ENCODE results near the gene POLA1.
A peak's percentile ranks its signal among the peaks of the same experiment; 100 is the strongest.
"Not testable (repeated sequence)": the region's sequence is repeated elsewhere in the genome, so short reads cannot be mapped to it uniquely, and the experiment has no call there.

Gene POLA1

GRCh38 chrX:24693453-24694202, at the start of gene POLA1:
TSS of gene POLA1 (plus strand) at chrX:24693918. CDS start at chrX:24693962, 44 bp downstream.
- DNase-seq (ENCODE audit: low read depth in 2 of 2) = peak; percentile 75 to 82

DNA sequence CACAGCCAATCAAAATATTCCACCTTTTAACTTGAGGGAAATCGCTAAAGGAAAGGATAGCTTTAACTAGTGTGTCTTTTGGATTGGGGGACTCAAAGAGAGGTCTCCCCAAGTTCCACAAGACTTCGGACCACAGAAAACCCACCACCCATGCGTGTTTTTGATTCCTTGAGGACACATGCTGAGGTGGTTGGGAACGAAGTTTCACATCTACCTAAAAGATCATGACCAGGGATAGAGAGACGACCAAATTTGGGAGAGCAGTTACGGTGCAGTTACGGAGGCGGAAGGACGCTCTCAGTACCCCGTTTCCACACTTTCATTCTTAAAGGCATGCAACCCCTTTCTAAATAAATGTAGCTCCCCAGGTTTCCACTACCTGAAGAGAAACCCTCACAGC, 47.7 kb upstream of the POLA1 start:
- no peak for DNase-seq (ENCODE audit: low read depth in 2 of 2)

DNA sequence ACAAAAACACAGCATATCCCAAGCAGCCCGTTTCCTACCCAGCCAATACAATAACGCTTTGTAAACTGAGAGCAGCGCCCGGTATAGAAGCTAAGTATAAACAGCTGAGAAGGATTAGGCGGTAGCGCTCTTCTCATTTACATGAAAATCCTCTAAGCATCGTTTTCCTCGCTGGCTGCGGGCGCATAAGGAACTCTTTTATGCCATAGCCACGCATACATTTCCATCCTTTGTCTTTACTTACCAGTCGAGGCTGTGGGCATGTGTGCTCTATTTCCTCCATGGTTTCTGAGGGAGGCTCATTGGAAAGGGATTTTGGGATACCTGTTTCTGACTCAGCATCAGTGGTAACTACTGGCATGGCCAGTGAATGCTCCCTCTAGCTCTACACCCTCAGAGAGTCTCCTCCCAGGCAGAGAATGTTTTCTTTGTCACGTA, 47.0 kb upstream of the POLA1 start:
- no peak for DNase-seq (ENCODE audit: low read depth in 2 of 2)

GRCh38 chrX:24647257-24648058, 46.3 kb upstream of the POLA1 start, which contains the start of gene PCYT1B:
TSS of gene PCYT1B (minus strand) at chrX:24647347. CDS start at chrX:24647105, 242 bp downstream.
- peak; percentile 29 to 34 for DNase-seq (ENCODE audit: low read depth in 2 of 2)

GRCh38 chrX:24648495-24648894, 45.2 kb upstream of the POLA1 start:
- DNase-seq (ENCODE audit: low read depth in 2 of 2) = no peak

DNA sequence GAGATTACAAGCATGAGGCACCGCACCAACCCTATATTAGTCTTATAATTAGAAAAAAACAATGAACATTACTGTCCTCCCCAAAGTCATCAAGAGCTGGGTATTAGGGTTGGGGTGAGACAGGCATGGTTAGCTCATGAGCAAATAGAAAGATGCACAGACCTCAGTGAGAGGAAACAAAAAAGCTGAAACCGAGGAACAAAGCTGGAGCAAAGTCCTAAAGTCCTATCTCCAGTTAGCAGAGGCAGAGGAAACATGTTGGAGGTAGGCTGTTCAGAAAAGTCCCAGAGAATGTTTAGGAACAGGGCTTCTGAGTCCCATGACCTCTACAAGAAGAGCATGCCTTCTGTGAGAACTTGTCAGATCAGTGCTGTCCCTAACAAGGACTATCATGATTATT, 41.9 kb upstream of the POLA1 start:
- DNase-seq (ENCODE audit: low read depth in 2 of 2) = no peak

- not testable (repeated sequence) for DNase-seq (ENCODE audit: low read depth in 2 of 2)
Observed at GRCh38 chrX:24655679-24656078, 38.0 kb upstream of the POLA1 start.

DNA sequence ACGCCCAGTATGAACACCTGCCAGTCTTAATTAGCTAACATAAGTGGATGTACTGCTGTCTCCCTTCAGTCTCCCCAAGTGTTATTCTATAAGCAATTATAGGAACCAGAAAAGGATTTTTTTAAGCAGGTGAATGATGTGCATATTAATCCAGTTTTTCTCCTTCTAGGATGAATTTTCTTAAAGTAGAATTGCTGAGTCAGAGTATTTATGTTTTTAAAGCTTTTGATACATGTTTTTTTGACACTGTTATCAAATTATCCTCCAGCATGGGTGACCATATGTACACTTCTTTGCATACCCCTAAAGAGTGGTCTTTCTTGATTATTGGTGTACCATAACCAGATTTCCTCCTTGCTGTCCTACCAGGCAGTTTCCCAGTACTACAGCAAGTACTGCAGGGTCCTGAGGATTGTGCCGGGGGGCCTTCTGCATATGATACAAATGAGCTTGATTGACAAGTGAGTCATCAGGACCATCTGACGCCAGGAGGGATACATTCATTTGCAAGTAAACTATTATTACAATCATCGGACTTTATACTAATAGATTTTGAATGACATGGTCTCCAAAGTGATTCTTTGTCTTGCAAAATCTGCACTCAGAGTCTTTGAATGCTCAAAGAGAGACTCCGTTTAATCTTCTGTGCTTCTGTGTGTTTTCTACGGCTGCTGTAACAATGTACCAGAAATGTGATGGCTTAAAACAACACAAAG, 35.9 kb upstream of the POLA1 start:
- DNase-seq (ENCODE audit: low read depth in 2 of 2) = no peak

DNA sequence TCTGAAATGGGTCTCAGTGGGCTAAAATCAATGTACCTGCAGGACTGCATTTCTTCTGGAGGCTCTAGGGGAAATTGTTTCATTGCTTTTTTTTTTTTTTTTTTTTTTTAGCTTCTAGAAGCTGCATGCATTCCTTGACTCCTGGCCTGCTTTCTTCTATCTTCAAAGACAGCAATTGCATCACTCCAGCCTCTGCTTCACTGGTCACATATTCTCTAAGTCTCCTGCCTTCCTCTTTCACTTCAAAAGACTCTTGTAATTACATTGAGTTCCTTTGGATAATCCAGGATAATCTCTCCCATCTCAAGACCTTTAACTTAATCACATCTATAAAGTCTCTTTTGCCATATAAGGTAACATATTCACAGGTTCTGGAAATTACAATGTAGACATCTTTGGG, 35.3 kb upstream of the POLA1 start:
- no peak for DNase-seq (ENCODE audit: low read depth in 2 of 2)

- DNase-seq (ENCODE audit: low read depth in 2 of 2) = no peak
Observed at GRCh38 chrX:24659106-24659505, 34.6 kb upstream of the POLA1 start.

- DNase-seq (ENCODE audit: low read depth in 2 of 2) = no peak
Observed at GRCh38 chrX:24659646-24660045, 34.1 kb upstream of the POLA1 start.

GRCh38 chrX:24661292-24661691, 32.4 kb upstream of the POLA1 start:
- no peak for DNase-seq (ENCODE audit: low read depth in 2 of 2)

GRCh38 chrX:24662352-24662751, 31.4 kb upstream of the POLA1 start:
- DNase-seq (ENCODE audit: low read depth in 2 of 2) = no peak

DNA sequence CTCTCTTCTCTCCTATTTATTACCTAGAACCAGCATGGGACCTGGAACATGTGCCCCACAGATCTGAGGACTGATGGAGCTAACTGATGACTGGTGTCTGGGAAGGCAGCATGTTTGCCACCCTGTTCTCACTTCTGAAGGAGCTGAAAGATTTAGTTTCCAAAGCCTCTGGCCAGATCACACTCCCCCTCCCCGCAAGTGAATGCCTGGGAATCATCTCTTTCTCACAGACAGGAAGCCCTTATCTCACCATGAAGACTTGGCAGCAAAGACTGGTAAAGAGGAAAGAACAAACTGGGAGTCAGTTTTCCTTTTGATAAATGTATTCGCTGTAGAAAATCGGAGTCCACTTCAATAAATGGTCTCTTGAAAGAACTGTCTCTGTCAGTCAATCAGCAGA, 25.6 kb upstream of the POLA1 start:
- no peak for DNase-seq (ENCODE audit: low read depth in 2 of 2)

- DNase-seq (ENCODE audit: low read depth in 2 of 2) = no peak
Observed at GRCh38 chrX:24672701-24673190, 21.0 kb upstream of the POLA1 start.

- no peak for DNase-seq (ENCODE audit: low read depth in 2 of 2)
Observed at GRCh38 chrX:24673424-24673823, 20.3 kb upstream of the POLA1 start.

- DNase-seq (ENCODE audit: low read depth in 2 of 2) = no peak
Observed at GRCh38 chrX:24676403-24677024, 17.2 kb upstream of the POLA1 start.

DNA sequence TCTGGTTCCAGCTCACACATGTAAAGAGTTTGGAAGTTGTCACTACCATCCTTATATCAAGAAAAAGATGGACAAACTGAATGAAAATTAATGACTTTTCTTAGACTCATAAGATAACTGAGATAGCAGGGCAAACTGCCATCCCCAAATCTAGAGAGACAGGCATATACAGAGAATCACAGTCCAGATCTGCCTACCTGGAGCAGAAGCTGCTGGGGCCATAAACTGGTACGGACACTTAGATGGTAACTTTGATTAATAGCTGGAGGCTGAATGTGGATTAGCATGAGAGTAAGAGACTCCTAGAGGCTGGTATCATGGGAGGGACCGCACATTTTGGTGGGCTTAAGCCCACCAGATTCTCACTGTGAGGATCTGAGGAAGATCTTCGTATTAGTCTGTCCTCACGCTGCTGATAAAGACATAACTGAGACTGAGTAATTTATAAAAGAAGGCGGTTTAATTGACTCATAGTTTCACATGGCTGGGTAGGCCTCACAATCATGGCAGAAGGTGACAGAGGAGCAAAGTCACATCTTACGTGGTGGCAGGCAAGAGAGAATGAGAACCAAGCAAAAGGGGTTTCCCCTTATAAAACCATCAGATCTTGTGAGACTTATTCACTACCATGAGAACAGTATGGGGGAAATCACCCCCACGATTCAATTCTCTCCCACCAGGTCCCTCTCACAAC, 10.8 kb upstream of the POLA1 start:
- DNase-seq (ENCODE audit: low read depth in 2 of 2) = peak; percentile 17 to 26

DNA sequence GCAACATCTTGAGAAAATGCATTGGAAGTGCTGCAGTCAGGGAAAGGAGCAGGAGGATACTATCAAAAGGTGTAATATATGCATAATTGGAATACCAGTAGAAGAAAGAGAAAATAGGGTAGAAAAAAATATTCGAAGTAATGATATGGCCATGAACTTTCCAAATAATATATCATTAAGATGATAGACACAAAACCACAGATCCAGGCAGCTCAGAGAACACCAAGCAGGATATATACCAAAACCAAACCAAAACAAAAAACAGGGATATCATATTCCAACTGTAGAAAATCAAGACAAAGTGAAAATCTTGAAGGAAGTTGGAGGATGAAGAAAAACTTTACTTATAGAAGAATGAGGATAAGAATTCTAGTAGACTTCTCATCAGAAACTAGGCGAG, 9.7 kb upstream of the POLA1 start:
- DNase-seq (ENCODE audit: low read depth in 2 of 2) = no peak

DNA sequence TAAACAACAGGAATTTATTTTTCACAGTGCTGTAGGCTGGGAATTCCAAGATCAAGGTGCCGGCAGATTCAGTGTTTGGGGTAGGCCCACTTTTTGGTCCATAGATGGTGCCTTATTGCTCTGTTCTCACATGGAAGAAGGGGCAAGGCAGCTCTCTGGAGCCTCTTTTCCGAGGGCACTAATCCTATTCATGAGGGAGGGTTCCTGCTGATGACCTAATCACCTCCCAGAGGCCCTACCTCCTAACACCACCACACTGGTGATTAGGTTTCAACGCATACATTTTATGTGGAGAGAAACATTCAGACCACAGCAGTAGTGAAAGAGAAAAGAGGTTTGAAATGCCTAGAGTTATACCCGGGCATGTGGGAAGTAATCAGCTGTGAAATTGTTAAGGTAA, 1.4 kb upstream of the POLA1 start:
- no peak for DNase-seq (ENCODE audit: low read depth in 2 of 2)

DNA sequence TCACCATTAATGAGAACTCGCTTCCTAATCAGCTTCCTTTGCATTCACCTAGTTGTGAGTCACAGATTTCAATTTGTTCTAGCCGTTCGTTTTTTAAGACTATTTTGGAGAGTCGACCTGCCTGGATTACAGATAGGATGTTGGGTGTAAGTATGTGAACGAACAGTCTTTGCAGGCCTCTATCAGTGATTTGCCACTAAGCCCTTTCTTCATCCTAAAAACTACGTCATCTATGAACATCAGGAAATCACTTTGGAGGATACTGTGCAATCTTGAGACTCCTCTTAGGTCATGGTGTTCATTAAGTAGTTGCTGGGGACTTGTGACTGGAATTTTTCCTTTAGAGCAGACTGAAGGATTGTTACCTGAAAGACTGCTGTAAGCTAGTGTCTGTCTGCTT, 1.1 kb downstream of the POLA1 start:
- no peak for DNase-seq (ENCODE audit: low read depth in 2 of 2)

Measured in stimulated activated CD8-positive, alpha-beta memory T cell treated with anti-CD3 and anti-CD28 coated beads, Interleukin-15, amount 100 ng/mL, for 48 hours (primary cell).